ENCODE results near the gene SMG5. TPM values are rescaled to one million over a fixed set of nuclear protein-coding genes. Genes with fewer than 3 reads are reported as not detected.
"Not testable (repeated sequence)": the region's sequence is repeated elsewhere in the genome, so short reads cannot be mapped to it uniquely, and the experiment has no call there.

The SMG5 gene, protein sequence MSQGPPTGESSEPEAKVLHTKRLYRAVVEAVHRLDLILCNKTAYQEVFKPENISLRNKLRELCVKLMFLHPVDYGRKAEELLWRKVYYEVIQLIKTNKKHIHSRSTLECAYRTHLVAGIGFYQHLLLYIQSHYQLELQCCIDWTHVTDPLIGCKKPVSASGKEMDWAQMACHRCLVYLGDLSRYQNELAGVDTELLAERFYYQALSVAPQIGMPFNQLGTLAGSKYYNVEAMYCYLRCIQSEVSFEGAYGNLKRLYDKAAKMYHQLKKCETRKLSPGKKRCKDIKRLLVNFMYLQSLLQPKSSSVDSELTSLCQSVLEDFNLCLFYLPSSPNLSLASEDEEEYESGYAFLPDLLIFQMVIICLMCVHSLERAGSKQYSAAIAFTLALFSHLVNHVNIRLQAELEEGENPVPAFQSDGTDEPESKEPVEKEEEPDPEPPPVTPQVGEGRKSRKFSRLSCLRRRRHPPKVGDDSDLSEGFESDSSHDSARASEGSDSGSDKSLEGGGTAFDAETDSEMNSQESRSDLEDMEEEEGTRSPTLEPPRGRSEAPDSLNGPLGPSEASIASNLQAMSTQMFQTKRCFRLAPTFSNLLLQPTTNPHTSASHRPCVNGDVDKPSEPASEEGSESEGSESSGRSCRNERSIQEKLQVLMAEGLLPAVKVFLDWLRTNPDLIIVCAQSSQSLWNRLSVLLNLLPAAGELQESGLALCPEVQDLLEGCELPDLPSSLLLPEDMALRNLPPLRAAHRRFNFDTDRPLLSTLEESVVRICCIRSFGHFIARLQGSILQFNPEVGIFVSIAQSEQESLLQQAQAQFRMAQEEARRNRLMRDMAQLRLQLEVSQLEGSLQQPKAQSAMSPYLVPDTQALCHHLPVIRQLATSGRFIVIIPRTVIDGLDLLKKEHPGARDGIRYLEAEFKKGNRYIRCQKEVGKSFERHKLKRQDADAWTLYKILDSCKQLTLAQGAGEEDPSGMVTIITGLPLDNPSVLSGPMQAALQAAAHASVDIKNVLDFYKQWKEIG
- total RNA-seq = 84.5 TPM
- long read RNA-seq, full-length matches to known transcripts = 28 of 133 reads
- long read RNA-seq, partial matches to known transcripts = 63 of 133 reads
- long read RNA-seq, other reads (novel, unspliced or antisense) = 42 of 133 reads

- DNase-seq (peak; percentile 97), ATAC-seq (peak; percentile 89)
- intact Hi-C loops (cut with micrococcal nuclease) = no loop called here
Measured at GRCh38 chr1:156282479-156283222, at the start of gene SMG5. Gene SMG5 (minus strand): TSS chr1:156282825. CDS start chr1:156282680, 145 bp downstream.

GRCh38 chr1:156323179-156323578, 40.6 kb upstream of the SMG5 start:
- ATAC-seq; intact Hi-C loops (cut with micrococcal nuclease); DNase-seq: not testable (repeated sequence)

DNA sequence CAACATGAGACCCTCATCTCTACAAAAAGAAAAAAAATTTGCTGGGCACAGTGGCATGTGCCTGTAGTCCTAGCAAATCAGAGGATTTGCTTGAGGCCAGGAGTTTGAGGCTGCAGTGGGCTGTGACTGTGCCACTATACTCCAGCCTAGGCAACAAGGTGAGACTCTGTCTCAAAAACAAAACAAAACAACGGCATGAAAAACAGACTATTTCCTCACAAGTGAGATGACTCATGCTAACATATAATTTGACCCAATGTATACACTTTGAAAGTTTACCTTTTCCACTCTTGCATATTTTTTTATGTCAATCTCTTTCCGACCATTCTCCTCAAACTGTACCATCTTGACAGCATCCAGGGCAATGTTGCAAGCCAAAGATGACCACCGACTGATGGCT, 37.9 kb upstream of the SMG5 start:
- no peak for ATAC-seq
- intact Hi-C loops (cut with micrococcal nuclease) = no loop called here
- no peak for DNase-seq

DNA sequence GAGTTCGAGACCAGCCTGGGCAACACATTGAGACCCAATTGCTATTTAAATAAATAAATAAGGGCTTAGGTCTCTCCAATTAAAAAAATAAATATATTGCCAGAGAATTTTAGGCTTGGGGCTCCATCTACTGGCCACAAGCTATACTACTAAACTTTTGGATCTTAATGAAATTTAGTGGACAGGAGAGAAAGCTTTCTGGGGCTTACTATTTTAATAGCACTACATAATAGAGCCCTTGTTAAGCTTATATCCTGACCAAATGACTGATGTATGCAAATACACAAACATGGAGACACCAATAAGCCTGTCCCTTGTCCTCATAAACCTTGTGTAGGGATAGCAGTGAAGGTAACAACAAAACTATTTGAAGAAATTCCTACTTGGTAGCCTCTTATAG, 37.0 kb upstream of the SMG5 start:
- no peak for DNase-seq
- no peak for ATAC-seq
- intact Hi-C loops (cut with micrococcal nuclease) = no loop called here

- intact Hi-C loops (cut with micrococcal nuclease) = no loop called here
- ATAC-seq (no peak), DNase-seq (no peak)
Measured at GRCh38 chr1:156316909-156317308, 34.3 kb upstream of the SMG5 start.

- DNase-seq (no peak), ATAC-seq (no peak)
- intact Hi-C loops (cut with micrococcal nuclease) = no loop called here
Measured at GRCh38 chr1:156310962-156311361, 28.3 kb upstream of the SMG5 start.

GRCh38 chr1:156308078-156308477, 25.5 kb upstream of the SMG5 start:
- ATAC-seq = no peak
- DNase-seq = no peak
- intact Hi-C loops (cut with micrococcal nuclease) = no loop called here

GRCh38 chr1:156305215-156305614, 22.6 kb upstream of the SMG5 start:
- ATAC-seq (no peak), DNase-seq (no peak)
- intact Hi-C loops (cut with micrococcal nuclease) = no loop called here

DNA sequence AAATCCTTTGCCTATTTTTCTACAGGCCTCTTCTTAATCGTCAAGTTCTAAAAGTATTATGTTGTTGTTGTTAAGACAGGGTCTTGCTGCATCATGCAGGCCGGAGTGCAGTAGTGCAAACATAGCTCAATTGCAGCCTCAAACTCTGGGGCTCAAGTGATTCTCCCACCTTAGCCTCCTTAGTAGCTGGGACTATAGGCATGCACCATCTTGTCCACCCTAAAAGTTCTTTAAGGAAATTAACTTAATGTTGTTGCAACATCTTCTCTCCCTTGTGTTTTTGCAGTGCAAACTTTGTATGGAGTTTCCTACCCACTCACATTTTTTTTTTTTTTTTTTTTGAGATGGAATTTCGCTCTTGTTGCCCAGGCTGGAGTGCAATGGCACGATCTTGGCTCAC, 20.6 kb upstream of the SMG5 start:
- no peak for ATAC-seq
- intact Hi-C loops (cut with micrococcal nuclease) = no loop called here
- DNase-seq = no peak

DNA sequence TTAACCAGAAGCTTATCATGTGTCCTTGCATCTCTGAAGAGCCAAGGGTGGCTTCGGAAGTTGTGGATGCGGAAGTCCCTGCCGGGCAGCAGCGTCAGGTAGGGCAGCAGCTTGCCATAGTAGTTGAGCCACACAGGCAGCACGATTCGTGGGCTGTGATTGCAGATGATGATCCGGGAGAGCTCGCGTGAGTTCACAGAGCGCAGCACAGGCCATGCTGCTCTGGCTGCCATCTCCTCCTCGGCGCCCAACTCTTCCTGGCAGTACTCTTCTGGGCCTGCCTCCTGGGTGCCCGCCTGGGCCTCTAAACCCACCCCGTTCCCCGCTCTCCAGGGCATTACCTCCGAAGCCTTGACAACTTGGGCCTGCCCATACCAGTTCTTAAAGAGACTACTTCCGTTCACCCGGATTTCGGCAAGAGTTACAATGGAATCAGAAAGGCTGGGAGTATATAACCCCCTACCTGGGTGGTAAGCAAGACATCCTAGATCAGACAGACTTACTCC, 16.3 kb upstream of the SMG5 start, which contains the start of gene VHLL:
Gene VHLL (minus strand): TSS at position 456 of the 506 bp plus-strand sequence. CDS start 118 bp downstream, at position 338.
- ATAC-seq (no peak), DNase-seq (no peak)
- intact Hi-C loops (cut with micrococcal nuclease) = no loop called here

DNA sequence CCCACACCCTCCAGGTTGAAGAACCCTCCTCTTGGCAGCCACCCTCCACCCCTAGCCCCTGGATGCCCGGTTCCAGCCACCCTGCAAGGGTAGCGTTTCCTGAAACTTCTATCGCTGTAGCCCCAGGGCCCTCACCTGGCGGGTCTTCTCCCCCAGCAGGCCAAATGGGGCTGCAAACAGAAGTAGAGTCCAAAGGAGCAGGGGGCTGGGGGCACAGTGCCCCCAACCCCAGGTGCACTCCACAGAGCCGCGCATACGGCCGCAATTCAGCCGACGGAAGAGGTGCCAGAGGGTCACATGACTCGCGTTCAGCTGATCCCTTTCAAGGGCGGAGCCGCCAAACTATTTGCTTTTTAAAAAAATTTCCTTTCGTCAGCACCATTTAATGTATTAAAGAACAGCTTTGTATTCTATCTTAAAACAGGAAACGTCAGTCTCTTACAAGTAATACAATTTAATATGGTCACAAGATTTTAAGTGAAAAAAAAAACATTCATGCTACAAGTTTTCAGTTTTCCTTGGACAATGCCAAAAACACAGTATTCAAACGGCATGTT, 12.8 kb upstream of the SMG5 start, which contains the start of gene GLMP:
Gene GLMP (minus strand): TSS at position 289 of the 557 bp plus-strand sequence. CDS start 34 bp downstream, at position 255.
- DNase-seq = peak; percentile 76
- intact Hi-C loops (cut with micrococcal nuclease) = no loop called here

DNA sequence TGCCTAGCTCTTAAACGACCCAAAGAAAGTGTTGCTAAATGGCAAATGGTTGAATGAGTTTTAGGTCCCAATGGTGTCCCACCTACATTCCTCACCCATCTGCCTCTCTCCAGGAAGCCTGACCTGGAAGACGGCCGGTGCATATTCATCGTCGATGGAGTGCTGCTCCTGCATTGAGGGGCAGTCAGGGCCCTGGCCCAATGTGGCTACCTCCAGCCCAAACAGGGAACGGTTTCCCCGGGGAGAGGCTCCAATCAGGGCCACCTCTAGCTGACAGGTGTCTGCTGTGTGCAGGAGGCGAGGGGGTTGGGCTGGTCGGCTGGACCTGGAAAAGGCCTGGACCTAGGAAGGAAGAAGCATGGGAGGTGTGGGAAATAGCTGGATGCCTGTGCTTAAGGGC, 11.3 kb upstream of the SMG5 start:
- intact Hi-C loops (cut with micrococcal nuclease) = no loop called here
- ATAC-seq = no peak
- no peak for DNase-seq

More for the DNA sequence above, 12.8 kb upstream of the SMG5 start, which contains the start of gene GLMP:
- peak; percentile 56 for ATAC-seq

GRCh38 chr1:156293098-156293434, 10.4 kb upstream of the SMG5 start:
- no peak for DNase-seq
- intact Hi-C loops (cut with micrococcal nuclease) = no loop called here
- no peak for ATAC-seq

- intact Hi-C loops (cut with micrococcal nuclease) = no loop called here
- DNase-seq (peak; percentile 94), ATAC-seq (peak; percentile 95)
Measured at GRCh38 chr1:156291226-156292061, 8.8 kb upstream of the SMG5 start.

DNA sequence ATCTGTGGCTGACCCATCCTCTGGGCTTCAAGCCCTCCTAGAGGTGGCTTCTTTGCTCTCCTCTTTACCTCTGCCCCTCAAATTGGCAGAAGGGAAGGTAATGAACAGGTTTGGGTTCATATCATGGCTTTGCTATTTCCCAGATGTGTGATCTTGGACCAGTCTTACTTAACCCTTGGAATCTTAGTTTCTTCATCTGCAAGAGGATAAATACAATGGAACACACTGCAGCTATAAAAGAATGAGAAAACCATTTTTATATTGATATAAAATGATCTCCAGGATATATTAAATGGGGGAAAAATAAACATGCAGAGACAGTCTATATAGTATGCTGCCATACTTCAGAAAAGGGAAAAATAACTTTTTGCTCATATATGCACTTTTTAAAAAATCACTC, 7.2 kb upstream of the SMG5 start:
- DNase-seq (no peak), ATAC-seq (no peak)
- intact Hi-C loops (cut with micrococcal nuclease) = no loop called here

DNA sequence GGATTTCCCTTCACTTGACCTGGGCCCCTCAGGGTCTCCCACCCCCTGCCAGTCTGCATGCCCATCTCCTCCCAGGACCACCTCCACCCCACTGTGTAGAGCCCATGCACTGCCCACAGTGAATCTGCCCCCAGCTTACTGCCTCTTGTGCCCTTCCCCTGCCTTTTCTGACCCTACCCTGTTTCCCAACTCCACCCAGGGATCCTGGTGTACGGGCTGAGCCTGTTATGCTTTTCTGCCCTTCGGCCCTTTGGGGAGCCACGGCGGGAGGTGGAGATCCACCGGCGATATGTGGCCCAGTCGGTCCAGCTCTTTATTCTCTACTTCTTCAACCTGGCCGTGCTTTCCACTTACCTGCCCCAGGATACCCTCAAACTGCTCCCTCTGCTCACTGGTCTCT, 3.4 kb upstream of the SMG5 start:
- ATAC-seq (no peak), DNase-seq (no peak)
- intact Hi-C loops (cut with micrococcal nuclease) = no loop called here

- no peak for DNase-seq
- no peak for ATAC-seq
- intact Hi-C loops (cut with micrococcal nuclease) = no loop called here
Measured at GRCh38 chr1:156285437-156285836, 2.8 kb upstream of the SMG5 start.

GRCh38 chr1:156284757-156285156, 2.1 kb upstream of the SMG5 start:
- ATAC-seq (no peak), DNase-seq (no peak)
- intact Hi-C loops (cut with micrococcal nuclease) = no loop called here
